NOMO-1 treated with dmso at 0.1 percent for 144 hours (cell line): Measurements from ENCODE around the gene GOLPH3L.
"Not testable (repeated sequence)": the region's sequence is repeated elsewhere in the genome, so short reads cannot be mapped to it uniquely, and the experiment has no call there.

Source experiments
- DNase-seq: peaks from one replicate; lab custom pipeline; 2025; ENCODE audit not compliant: unreplicated experiment; lab: John Stamatoyannopoulos, UW

The GOLPH3L gene

GRCh38 chr1:150660584-150660983 lies 36.4 kb downstream of the GOLPH3L start:
- no peak for DNase-seq

DNA sequence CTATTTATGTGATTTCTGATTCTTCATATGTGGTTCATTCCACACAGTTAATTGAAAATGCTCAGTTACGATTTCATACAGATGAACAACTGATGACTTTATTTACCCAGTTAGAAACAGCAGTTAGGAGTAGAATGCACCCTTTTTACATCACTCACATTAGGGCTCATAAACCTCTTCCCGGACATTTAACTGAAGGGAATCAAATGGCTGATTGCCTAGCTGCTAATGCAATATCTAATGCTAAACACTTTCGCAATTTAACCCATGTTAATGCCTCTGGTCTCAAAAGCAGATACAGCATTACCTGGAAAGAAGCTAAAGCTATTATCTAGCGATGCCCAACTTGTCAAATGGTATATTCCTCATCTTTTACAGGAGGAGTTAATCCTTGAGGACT lies 39.9 kb downstream of the GOLPH3L start:
- not testable (repeated sequence) for DNase-seq

GRCh38 chr1:150654635-150655034 lies 42.3 kb downstream of the GOLPH3L start:
- not testable (repeated sequence) for DNase-seq

- DNase-seq = no peak
Measured at GRCh38 chr1:150650193-150650592, 46.8 kb downstream of the GOLPH3L start.

DNA sequence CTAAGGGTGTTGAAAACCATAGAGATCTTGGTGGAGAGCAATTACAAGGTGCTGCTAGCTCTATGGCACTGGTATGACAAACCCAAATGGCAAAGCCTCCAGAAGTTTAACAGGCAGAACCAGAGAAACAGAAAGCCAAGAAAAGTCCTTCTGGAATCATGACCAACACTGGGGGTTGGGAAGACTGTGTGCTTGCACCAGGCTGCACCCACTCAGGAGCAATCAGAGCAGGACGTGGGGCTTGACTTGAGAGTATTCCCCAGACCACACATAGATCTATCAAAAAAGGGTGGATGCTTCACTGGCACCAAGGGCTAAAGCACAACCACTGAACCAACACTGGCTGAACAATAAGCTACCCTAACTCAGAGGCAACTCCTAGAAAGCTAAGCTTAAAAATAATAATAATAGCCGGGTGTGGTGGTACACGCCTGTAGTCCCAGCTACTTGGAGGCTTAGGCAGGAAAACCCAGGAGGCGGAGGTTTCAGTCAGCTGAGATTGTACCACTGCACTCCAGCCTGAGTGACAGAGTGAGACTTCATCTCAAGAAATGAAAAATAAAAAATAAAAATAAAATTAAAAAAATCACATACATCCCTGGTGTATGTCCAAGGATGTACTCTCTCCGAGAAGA lies 47.4 kb downstream of the GOLPH3L start:
- DNase-seq = no peak

DNA sequence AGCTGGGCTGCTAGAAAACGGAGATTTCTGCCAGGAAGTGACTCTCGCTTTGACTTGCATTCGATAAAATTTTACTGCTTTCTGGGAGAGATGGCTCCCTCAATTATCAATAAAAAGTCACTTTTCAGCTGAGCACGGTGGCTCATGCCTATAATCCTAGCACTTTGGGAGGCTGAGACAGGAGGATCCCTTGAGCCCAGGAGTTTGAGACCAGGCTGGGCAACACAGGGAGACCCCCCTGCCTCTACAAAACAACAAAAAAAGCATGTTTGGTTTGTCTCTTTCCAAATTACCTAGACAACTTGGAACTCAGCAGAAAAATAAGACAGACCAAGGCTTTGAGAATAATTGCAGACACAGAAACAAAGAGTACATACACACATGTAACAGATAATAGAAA lies 54.7 kb downstream of the GOLPH3L start:
- no peak for DNase-seq

DNA sequence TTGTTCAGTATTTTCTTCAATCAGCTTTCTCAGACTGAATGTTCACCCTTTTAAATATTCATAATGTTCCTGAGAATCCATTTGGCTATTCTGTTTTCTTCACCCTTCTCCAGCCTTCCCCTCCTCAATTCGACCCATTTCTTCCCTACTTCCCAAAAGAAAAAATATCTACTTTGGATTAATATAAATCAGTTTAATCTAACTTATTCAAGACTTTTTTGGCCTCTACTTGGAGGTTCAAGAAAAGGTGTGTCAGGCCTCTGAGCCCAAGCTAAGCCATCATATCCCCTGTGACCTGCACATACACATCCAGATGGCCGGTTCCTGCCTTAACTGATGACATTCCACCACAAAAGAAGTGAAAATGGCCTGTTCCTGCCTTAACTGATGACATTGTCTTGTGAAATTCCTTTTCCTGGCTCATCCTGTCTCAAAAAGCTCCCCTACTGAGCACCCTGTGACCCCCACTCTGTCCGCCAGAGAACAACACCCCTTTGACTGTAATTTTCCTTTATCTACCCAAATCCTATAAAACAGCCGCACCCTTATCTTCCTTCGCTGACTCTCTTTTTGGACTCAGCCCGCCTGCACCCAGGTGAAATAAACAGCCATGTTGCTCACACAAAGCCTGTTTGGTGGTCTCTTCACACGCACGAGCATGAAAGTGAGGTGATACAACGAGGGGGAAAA lies 55.7 kb downstream of the GOLPH3L start:
- DNase-seq = not testable (repeated sequence)

- DNase-seq = not testable (repeated sequence)
Measured at GRCh38 chr1:150638430-150638829, 58.5 kb downstream of the GOLPH3L start.

GRCh38 chr1:150634839-150635622 lies 61.9 kb downstream of the GOLPH3L start:
- DNase-seq = not testable (repeated sequence)

DNA sequence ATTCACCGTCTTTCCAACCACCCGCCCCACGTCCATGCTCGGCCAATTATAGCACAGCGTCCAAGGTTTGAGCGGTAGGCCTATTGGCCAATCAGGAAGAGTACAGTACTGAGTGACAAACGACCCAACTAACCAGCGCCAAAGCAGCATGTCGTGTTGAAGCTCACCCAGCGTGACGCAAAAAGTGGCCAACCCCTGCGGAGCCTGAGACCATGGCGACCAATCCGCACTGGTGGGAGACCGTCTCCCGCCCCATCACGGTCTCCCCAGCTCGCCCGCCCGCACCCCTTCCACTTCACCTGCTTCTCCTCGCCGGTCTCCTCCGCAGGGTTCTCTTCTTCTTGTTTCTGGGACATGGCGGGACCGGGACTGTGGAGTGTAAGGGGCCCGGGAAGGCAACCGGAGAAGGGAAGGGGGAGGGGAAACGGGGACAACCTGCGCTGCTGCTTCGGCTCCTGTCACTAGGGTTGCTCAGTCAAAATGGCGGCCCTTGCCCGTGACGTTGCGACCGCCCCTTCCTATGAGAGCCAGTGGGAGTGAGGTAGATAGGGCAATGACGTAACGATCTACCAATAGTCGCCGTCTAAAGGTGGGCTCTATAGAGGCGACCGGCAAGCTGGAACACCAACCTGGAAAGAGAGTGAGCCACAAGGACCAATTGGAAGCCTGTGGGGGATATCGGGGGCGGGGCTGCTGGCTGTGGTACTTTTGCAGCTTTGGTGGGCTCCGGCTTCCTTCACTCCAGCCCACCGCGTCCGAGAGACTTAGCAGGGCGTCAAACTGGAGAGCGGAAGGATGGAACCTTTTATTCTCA lies 67.6 kb downstream of the GOLPH3L start, which contains the start of gene ENSA:
Gene ENSA, minus strand, starts transcription at position 498 of the 814 bp plus-strand sequence. Its CDS starts 142 bp downstream, at position 356.
- DNase-seq = peak; percentile 98

DNA sequence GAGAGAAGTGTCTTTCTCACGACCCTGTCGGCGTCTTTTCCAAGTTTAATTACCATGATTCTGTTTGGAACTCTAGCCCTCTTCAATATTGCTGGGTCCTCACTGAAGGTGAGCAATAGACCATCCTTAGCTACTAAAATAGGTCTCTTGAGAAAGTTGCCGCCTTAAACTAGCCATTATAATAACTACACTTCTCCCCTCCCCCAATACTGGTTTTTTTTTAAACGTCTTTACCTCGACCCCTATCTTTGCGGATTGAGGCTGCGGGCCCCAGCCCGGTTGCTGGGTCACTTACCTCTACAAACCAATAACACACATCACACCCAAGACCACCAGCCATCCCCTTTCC lies 68.2 kb downstream of the GOLPH3L start:
- no peak for DNase-seq

- no peak for DNase-seq
Measured at GRCh38 chr1:150627826-150628410, 69.0 kb downstream of the GOLPH3L start.

DNA sequence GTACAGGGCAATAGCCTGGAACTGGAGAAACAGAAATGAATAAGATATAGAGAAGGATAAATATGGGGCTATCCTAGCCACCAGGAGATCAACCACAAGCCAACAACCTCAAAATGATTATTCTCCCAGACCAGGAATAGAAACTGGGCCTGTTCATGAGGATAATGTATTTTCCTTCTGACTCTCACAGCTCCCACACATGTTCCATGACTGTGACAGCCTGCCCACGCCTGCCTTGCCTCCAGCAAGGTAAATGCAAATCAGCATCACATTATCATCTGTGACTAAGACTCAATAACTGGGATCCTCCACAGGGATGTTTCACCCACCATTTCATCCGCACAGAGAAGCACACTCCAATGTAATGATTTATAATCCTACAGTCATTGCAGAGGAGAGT lies 70.8 kb downstream of the GOLPH3L start:
- DNase-seq = no peak

GRCh38 chr1:150624546-150624945 lies 72.4 kb downstream of the GOLPH3L start:
- not testable (repeated sequence) for DNase-seq

DNA sequence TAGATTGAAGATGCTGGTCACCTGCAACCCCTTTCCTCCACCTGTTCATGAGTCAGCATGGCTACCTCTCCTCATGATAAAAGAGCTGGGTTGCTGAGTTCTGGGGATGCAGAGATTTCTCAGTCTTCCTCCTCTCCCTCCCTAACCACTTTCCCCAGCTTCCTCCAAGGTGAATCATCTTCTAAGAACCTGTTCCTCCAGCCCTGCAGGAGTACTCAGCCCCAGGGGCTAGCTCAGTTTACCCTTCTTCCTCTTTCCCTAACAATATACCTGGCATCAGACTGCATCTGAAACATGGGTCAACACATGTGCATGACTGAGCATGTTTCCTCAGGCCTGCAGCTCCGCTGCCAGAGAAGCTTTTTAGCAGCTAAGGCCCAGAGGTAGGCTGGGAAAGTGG lies 72.8 kb downstream of the GOLPH3L start:
- DNase-seq = not testable (repeated sequence)

DNA sequence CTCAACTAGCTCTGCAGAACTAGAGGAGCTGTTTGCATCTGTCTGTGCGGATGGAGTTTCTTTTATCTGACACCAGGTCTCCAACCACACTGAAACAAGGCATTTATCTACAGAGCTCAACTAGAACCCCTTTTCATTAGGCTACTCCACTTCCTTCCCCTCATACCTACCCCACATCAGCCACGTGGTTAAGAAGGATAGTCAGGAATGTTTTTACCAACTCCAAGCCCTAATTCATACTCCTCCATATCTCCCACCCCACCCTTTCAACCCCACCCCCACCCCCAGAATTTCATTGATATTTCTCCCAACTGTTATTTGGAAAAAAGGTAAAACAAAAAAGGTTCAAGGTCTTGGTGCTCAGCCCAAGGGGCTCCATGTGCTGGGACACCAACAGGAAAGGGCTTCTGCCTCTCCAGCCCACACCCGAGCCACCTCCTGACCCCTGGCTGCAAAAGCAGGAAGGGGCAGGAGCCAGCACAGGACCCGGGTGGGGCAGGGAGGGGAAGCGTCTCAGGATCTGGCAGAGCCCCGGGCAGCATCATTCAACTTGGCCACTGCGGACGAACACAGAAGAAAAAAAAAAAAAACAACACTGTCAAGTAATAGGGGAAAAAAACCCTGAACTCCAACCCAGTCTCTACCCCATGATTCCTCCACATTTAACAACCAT lies 74.5 kb downstream of the GOLPH3L start:
- no peak for DNase-seq

DNA sequence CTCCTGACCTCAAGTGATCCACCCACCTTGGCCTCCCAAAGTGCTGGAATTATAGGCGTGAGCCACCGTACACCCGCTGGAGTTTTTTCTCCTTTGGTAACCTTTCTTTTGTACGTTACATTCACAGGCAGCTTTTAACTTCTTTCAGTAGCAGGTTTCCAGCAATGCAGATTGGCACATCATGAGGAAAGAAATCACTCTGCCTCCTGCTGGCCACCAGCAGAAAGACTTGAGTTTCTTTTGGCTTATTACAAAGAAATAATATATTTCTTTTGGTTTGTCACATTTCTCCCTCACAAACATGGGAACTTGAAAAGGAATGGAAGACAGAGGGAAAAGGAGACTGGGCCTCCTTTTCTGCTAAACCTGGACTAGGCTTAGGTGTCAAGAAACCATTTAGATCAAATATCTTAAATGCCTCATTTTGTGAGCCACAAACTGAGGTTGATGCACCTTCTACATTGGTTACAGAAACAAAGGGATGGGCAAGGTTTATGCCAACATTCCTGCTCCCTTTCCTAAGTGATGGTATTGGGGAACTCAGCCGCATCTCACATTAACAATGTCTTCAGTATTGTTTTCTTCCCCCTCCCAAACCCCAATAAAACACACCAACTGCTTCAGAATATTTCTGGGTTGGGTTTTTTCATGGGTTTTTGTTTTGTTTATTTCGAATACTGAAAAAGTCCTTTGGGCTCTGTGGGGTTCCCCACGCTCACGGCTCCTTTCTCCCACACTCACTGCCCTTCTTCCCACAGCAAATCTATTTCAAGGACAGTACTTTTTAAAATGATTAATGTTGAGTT lies 75.3 kb downstream of the GOLPH3L start:
- DNase-seq = no peak

DNA sequence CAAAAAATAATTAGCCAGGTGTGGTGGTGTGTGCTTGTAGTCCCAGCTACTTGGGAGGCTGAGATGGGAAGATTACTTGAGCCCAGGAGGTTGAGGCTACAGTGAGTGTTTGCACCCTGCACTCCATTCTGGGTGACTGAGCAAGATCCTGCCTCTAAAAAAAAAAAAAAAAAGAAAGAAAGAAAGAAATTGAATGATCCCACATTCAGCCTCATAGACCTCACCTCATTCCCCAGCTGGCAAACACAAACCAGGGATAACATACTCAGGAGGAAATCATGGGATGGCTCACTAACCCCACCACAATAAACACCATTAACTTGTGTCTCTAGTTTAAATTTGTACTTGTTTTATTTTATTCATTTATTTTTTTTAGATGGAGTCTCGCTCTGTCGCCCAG lies 76.0 kb downstream of the GOLPH3L start:
- no peak for DNase-seq
